Right lobe of liver (tissue), 6 donors: ENCODE measurements around the gene MPIG6B. TPM values are rescaled to one million over a fixed set of nuclear protein-coding genes. Genes with fewer than 3 reads are reported as not detected.
A peak's percentile ranks its signal among the peaks of the same experiment; 100 is the strongest.

ENCODE experiments used
- ATAC-seq, 4 donors: fragments of 200-7000 bp; cut with Tn5 transposase; one replicate each; pipeline ENCODE4 v1.9.1; 2020; ENCODE audit warnings: mild to moderate bottlenecking in 4 of 4, moderate library complexity in 4 of 4
- DNase-seq, 3 donors: peaks; one replicate each; pipeline ENCODE4 v3.0.0-alpha.2; 2020
- H3K27ac ChIP-seq, 3 donors: fragments of 200-600 bp; one replicate each; pipeline ENCODE4 v1.8.0; 2022
- H3K27me3 ChIP-seq, 2 donors: fragments of 200-600 bp; one replicate each; pipeline ENCODE4 v1.8.0; 2022
- H3K36me3 ChIP-seq, 4 donors: fragments of 200-600 bp; sonication (generic) in 1 of 4; one replicate each; pipeline versions ENCODE4 v1.5.1 to v1.8.0; 2017 to 2022; ENCODE audit warnings: control low read depth in 1 of 4
- H3K4me1 ChIP-seq, 4 donors: fragments of 200-600 bp; sonication (generic) in 1 of 4; one replicate each; pipeline versions ENCODE4 v1.5.1 to v1.8.0; 2017 to 2022; ENCODE audit warnings: control low read depth in 1 of 4
- H3K4me3 ChIP-seq, 3 donors: fragments of 200-600 bp; one replicate each; pipeline ENCODE4 v1.8.0; 2022
- H3K9me3 ChIP-seq, 4 donors: fragments of 200-600 bp; sonication (generic) in 1 of 4; one replicate each; pipeline versions ENCODE4 v1.5.1 to v1.8.0; 2017 to 2022; ENCODE audit warnings: control low read depth in 1 of 4
- POLR2A ChIP-seq: fragments of 450-650 bp; IDR thresholded peaks from one replicate; pipeline ENCODE4 v1.6.1; 2017; ENCODE audit warnings: antibody characterized with exemption, mild to moderate bottlenecking
- WGBS: methylation state at CpG from one replicate; pipeline ENCODE4 v1.1.6; 2018; ENCODE audit warnings: low coverage, low lambda C conversion rate; ENCODE audit not compliant: insufficient coverage; ENCODE audit errors: missing lambda C conversion rate; 5-methylcytosine and 5-hydroxymethylcytosine counted together
- intact Hi-C, 2 donors: fragments of 100-400 bp; cut with DNase I; formaldehyde crosslinking; loops; one replicate each; pipeline versions ENCODE4 v1.11.2 to v1.14.1; 2022
- microRNA-seq, 2 donors: library from miRNA; unstranded; fragments of <30 nt; microRNA quantifications; one replicate each; pipeline ENCODE4, GENCODE V29; 2019 to 2020
- small RNA-seq, 2 experiments: library from RNA; depleted of rRNA; stranded (forward); fragments of <200 nt; gene quantifications; one replicate each; pipeline ENCODE3, GENCODE V24; 2016
- total RNA-seq, 6 experiments: library from RNA; depleted of rRNA in 2 of 6; stranded (reverse); fragments of >200 nt in 2 of 6; fragmentation: NEBNext Ultra II Directional in 3 of 6; extraction: Animal tissue kit (Norgen Biotek cat#: 25700) in 3 of 6; gene quantifications; one replicate each; pipeline versions ENCODE4 v1.1.0 to v1.2.4, GENCODE V29; 2016 to 2023
- TF ChIP-seq, protein P1 (sequence below), 4 donors: fragments of 200-600 bp in 3 of 4; fragments of 450-650 bp in 1 of 4; IDR thresholded peaks; one replicate each; pipeline versions ENCODE4 v1.5.1 to v1.8.0; 2016 to 2022; ENCODE audit warnings: antibody characterized with exemption in 4 of 4, mild to moderate bottlenecking in 2 of 4
- donor health status: DM: no; HTN: yes; CAD: no.
- donor health status: DM: no; HTN: no; CAD: no.
- donor health status: DM: no; HTN: no; CAD: no.
- donor health status: DM: no; HTN: yes; CAD: no.
- donor health status: DM: no; HTN: yes; CAD: no.

MPIG6B gene
- total RNA-seq, 6 experiments from 2014 or later = 0.33 to 0.56 TPM; not detected in 4

DNA sequence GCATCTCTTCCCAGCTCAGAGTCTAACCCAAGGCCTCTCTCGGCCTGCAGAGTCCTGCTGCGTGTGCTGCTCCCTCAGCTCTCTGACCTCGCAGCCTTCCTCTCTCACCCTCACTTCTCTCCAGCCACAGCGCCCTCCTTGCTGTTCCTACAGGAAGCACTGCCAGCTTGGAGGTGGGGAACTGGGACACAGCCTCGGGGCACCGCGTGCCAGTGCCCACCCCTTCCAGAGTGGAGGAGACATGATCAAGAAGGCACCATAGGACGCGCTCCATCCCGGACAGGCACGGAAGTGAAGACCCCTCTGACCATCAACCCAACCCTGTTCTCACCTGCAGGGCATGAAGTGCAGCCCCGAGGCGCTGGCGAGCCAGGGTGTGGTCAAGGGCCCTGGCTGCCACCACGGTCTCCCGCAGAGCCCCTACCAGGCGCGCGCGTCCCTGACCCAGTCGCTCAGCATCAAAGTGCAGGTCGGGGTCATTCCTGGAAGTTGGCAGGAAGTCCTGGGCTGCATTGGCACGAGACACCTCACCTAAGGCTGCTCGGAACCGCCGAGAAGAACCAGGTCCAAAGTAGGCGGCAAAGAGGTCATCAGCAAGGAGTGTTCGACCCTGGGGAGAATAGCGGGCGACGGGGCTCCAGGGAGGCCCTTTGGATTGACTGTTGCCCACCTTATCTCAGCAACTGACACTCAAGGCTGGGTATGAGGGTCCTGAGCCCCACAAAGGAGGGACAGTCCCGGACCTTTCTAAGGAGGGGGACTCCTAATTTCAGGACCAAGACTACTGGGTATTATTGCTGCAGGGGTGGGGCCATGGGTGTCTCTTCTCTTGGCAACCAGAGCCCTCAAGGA is 52.7 kb downstream of the MPIG6B start:
- WGBS = 67% methylated on average over 7 of the region's 32 CpGs
- Histone ChIP-seq H3K27ac (peak overlapping the region; percentile 52 to 61 (median 58)), H3K9me3 (no peaks in the 10 kb centered on the region), H3K36me3 (peaks cover 0 to 13% (median 7%) of the 10 kb centered on the region in 4 donors), H3K4me1 (peaks cover 0 to 30% (median 6%) of the 10 kb centered on the region in 4 donors), H3K27me3 (no peaks in the 10 kb centered on the region), H3K4me3 (no peak overlapping the region)
- intact Hi-C loops = loop anchor here (10.0 kb wide), 1 partner anchor 59 kb away; no protein-coding TSS in a partner anchor
- DNase-seq = peak in 2 of 3 donors; percentile 75 to 79
- no peak for TF ChIP-seq POLR2A
- TF ChIP-seq, protein P1, sequence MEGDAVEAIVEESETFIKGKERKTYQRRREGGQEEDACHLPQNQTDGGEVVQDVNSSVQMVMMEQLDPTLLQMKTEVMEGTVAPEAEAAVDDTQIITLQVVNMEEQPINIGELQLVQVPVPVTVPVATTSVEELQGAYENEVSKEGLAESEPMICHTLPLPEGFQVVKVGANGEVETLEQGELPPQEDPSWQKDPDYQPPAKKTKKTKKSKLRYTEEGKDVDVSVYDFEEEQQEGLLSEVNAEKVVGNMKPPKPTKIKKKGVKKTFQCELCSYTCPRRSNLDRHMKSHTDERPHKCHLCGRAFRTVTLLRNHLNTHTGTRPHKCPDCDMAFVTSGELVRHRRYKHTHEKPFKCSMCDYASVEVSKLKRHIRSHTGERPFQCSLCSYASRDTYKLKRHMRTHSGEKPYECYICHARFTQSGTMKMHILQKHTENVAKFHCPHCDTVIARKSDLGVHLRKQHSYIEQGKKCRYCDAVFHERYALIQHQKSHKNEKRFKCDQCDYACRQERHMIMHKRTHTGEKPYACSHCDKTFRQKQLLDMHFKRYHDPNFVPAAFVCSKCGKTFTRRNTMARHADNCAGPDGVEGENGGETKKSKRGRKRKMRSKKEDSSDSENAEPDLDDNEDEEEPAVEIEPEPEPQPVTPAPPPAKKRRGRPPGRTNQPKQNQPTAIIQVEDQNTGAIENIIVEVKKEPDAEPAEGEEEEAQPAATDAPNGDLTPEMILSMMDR (IDR thresholded peaks at IDR 0.05) = no peak
- ATAC-seq = peak; percentile 1 to 24 (median 10)

Small RNAs within 50 kb of the gene (microRNA-seq; reads per million reads assigned to microRNA genes)
- 0.64 to 1.4 reads per million in 2 donors for gene MIR4646

Small RNAs within 50 kb of the gene (small RNA-seq; reads per million reads assigned to genes)
- gene LY6G6D (0 reads per million in 2 experiments), gene MIR4646 (0 reads per million in 2 experiments), gene MSH5-SAPCD1 (0 reads per million in 2 experiments), gene RNU6-850P (0 reads per million in 2 experiments), gene SAPCD1 (0 reads per million in 2 experiments)

Other genes with a start within 250 kb of the MPIG6B start
- gene MICB, start 225.2 kb upstream of the MPIG6B start, total RNA-seq = 1 to 10 TPM in 4 of 6 experiments, under 1 TPM in 2; 0.48 to 2.0 (median 1.2) TPM
- not detected for gene MCCD1, start 194.4 kb upstream of the MPIG6B start, total RNA-seq
- gene DDX39B, start 181.4 kb upstream of the MPIG6B start, total RNA-seq = 100 to 1,000 TPM in 3 of 6 experiments, 10 to 100 TPM in 3; 85.2 to 145 (median 102) TPM
- gene ATP6V1G2, start 176.8 kb upstream of the MPIG6B start, total RNA-seq = under 1 TPM in 3 of 6 experiments, not detected in 3; 0.29 to 0.43 (median 0.42) TPM
- 10 to 100 TPM in 1 of 6 experiments, 1 to 10 TPM in 5; 7.5 to 10.2 (median 8.3) TPM for gene NFKBIL1, start 175.8 kb upstream of the MPIG6B start, total RNA-seq
- gene LTA, start 151.1 kb upstream of the MPIG6B start, total RNA-seq = under 1 TPM in 1 of 6 experiments, not detected in 5; 0.20 TPM
- 1 to 10 TPM in 1 of 6 experiments, under 1 TPM in 1, not detected in 4; 0.15 to 1.0 TPM for gene TNF, start 147.8 kb upstream of the MPIG6B start, total RNA-seq
- gene LTB, start 140.9 kb upstream of the MPIG6B start, total RNA-seq = 1 to 10 TPM in 2 of 6 experiments, under 1 TPM in 4; 0.28 to 2.2 (median 0.62) TPM
- 10 to 100 TPM in 1 of 6 experiments, 1 to 10 TPM in 5; 1.5 to 21.5 (median 6.7) TPM for gene LST1, start 137.1 kb upstream of the MPIG6B start, total RNA-seq
- under 1 TPM in 3 of 6 experiments, not detected in 3; 0.20 to 0.55 (median 0.46) TPM for gene NCR3, start 130.4 kb upstream of the MPIG6B start, total RNA-seq
- 10 to 100 TPM in 4 of 6 experiments, 1 to 10 TPM in 2; 6.7 to 28.5 (median 13.0) TPM for gene AIF1, start 108.1 kb upstream of the MPIG6B start, total RNA-seq
- 10 to 100 TPM; 34.7 to 59.6 (median 39.4) TPM for gene PRRC2A, start 102.7 kb upstream of the MPIG6B start, total RNA-seq
- 100 to 1,000 TPM; 114 to 196 (median 142) TPM for gene BAG6, start 70.7 kb upstream of the MPIG6B start, total RNA-seq
- 100 to 1,000 TPM; 100 to 182 (median 116) TPM for gene APOM, start 67.5 kb upstream of the MPIG6B start, total RNA-seq
- 1 to 10 TPM; 6.6 to 8.7 (median 7.6) TPM for gene C6orf47, start 62.6 kb upstream of the MPIG6B start, total RNA-seq
- gene GPANK1, start 58.4 kb upstream of the MPIG6B start, total RNA-seq = 10 to 100 TPM in 1 of 6 experiments, 1 to 10 TPM in 5; 6.4 to 10.0 (median 8.0) TPM
- gene CSNK2B, start 57.3 kb upstream of the MPIG6B start, total RNA-seq = 100 to 1,000 TPM in 2 of 6 experiments, 10 to 100 TPM in 4; 52.5 to 171 (median 64.5) TPM
- gene LY6G5B, start 53.4 kb upstream of the MPIG6B start, total RNA-seq = 1 to 10 TPM in 5 of 6 experiments, under 1 TPM in 1; 0.98 to 5.7 (median 2.6) TPM
- gene LY6G5C, start 42.3 kb upstream of the MPIG6B start, total RNA-seq = 1 to 10 TPM in 3 of 6 experiments, under 1 TPM in 3; 0.68 to 1.6 (median 1.2) TPM
- gene ABHD16A, start 20.0 kb upstream of the MPIG6B start, total RNA-seq = 10 to 100 TPM; 29.7 to 34.8 (median 31.2) TPM
- gene LY6G6F, start 16.5 kb upstream of the MPIG6B start, total RNA-seq = not detected
- gene LY6G6D, start 8.0 kb upstream of the MPIG6B start, total RNA-seq = not detected
- not detected for gene LY6G6C, start 1.6 kb upstream of the MPIG6B start, total RNA-seq
- 10 to 100 TPM; 16.3 to 27.5 (median 19.1) TPM for gene DDAH2, start 5.9 kb downstream of the MPIG6B start, total RNA-seq
- 100 to 1,000 TPM in 1 of 6 experiments, 10 to 100 TPM in 5; 36.7 to 123 (median 62.0) TPM for gene CLIC1, start 13.2 kb downstream of the MPIG6B start, total RNA-seq
- 1 to 10 TPM; 3.2 to 8.5 (median 4.3) TPM for gene MSH5, start 16.6 kb downstream of the MPIG6B start, total RNA-seq
- gene SAPCD1, start 39.3 kb downstream of the MPIG6B start, total RNA-seq = 1 to 10 TPM in 2 of 6 experiments, under 1 TPM in 3, not detected in 1; 0.62 to 1.6 (median 0.90) TPM
- 1 to 10 TPM; 1.2 to 5.2 (median 2.7) TPM for gene VWA7, start 54.0 kb downstream of the MPIG6B start, total RNA-seq
- gene VARS1, start 72.4 kb downstream of the MPIG6B start, total RNA-seq = 10 to 100 TPM; 31.0 to 58.1 (median 41.0) TPM
- gene LSM2, start 83.6 kb downstream of the MPIG6B start, total RNA-seq = 10 to 100 TPM; 11.0 to 26.1 (median 11.6) TPM
- gene HSPA1L, start 91.9 kb downstream of the MPIG6B start, total RNA-seq = 1 to 10 TPM in 1 of 6 experiments, under 1 TPM in 5; 0.37 to 1.2 (median 0.56) TPM
- gene HSPA1A, start 92.2 kb downstream of the MPIG6B start, total RNA-seq = 100 to 1,000 TPM in 2 of 6 experiments, 10 to 100 TPM in 4; 73.2 to 442 (median 80.2) TPM
- gene HSPA1B, start 104.4 kb downstream of the MPIG6B start, total RNA-seq = 100 to 1,000 TPM in 2 of 6 experiments, 10 to 100 TPM in 4; 41.5 to 144 (median 47.5) TPM
- 10 to 100 TPM; 20.3 to 44.8 (median 34.1) TPM for gene NEU1, start 139.4 kb downstream of the MPIG6B start, total RNA-seq
- gene SLC44A4, start 155.6 kb downstream of the MPIG6B start, total RNA-seq = under 1 TPM in 2 of 6 experiments, not detected in 4; 0.09 to 0.25 TPM
- 10 to 100 TPM; 10.7 to 20.1 (median 13.3) TPM for gene EHMT2, start 174.3 kb downstream of the MPIG6B start, total RNA-seq
- gene ZBTB12, start 178.7 kb downstream of the MPIG6B start, total RNA-seq = under 1 TPM in 5 of 6 experiments, not detected in 1; 0.25 to 0.82 (median 0.51) TPM
- 100 to 1,000 TPM; 309 to 739 (median 533) TPM for gene C2, start 204.3 kb downstream of the MPIG6B start, total RNA-seq
- 1,000 to 10,000 TPM; 1,939 to 4,112 (median 3,131) TPM for gene CFB, start 222.7 kb downstream of the MPIG6B start, total RNA-seq
- gene NELFE, start 235.6 kb downstream of the MPIG6B start, total RNA-seq = 10 to 100 TPM in 5 of 6 experiments, 1 to 10 TPM in 1; 9.3 to 33.8 (median 18.3) TPM
- gene SKIC2, start 235.8 kb downstream of the MPIG6B start, total RNA-seq = 10 to 100 TPM; 26.3 to 73.1 (median 47.1) TPM
- 10 to 100 TPM in 5 of 6 experiments, 1 to 10 TPM in 1; 9.8 to 14.6 (median 12.1) TPM for gene DXO, start 248.8 kb downstream of the MPIG6B start, total RNA-seq